HUES6 (cell line): ENCODE measurements around the gene KRT77.

ENCODE experiments used
- H3K27ac ChIP-seq: 2 replicates; pipeline ENCODE4 v1.7.0; 2013; ENCODE audit warnings: low read depth, mild to moderate bottlenecking, low read length, inconsistent platforms
- H3K27me3 ChIP-seq: 2 replicates; pipeline ENCODE4 v1.6.1; 2013; ENCODE audit warnings: low read length; ENCODE audit not compliant: control insufficient read depth, insufficient read depth
- H3K36me3 ChIP-seq: 2 replicates; pipeline ENCODE4 v1.6.1; 2013; ENCODE audit warnings: low read length; ENCODE audit not compliant: control insufficient read depth, insufficient read depth
- H3K4me1 ChIP-seq: 2 replicates; pipeline ENCODE4 v1.6.1; 2013; ENCODE audit warnings: low read length; ENCODE audit not compliant: control insufficient read depth, insufficient read depth
- H3K4me3 ChIP-seq: 2 replicates; pipeline ENCODE4 v1.5.1; 2013; ENCODE audit warnings: low read depth, low read length
- H3K9ac ChIP-seq: one replicate; pipeline ENCODE4 v1.6.1; 2013; ENCODE audit warnings: mild to moderate bottlenecking, low read length
- H3K9me3 ChIP-seq: 2 replicates; pipeline ENCODE4 v1.6.1; 2013; ENCODE audit warnings: low read depth, low read length; ENCODE audit not compliant: control insufficient read depth, insufficient read depth

The KRT77 gene

DNA sequence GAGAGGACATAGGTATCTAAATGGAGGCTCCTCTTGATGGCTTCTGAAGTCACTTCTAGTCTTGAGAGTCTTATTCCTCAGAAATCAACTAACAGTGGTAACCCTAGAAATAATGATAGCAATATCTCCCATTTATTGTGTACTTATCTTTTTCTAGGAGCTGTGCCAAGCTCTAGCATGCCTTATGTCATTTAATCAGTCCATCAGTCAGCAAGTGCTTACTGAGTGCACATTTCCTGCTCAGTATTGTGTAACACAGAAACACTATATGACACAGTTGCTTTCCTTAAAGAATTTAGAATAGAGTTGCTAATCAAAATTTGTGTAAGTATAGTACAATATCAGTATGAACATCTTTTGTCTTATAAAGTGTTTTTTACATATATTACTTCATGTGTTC is 37.3 kb upstream of the KRT77 start:
- no peak overlapping the region for H3K4me3 ChIP-seq
- peaks cover 41% of the 10 kb centered on the region for H3K27me3 ChIP-seq
- H3K9me3 ChIP-seq: no peaks in the 10 kb centered on the region
- no peak overlapping the region for H3K27ac ChIP-seq
- H3K4me1 ChIP-seq: no peaks in the 10 kb centered on the region
- no peak overlapping the region for H3K9ac ChIP-seq
- no peaks in the 10 kb centered on the region for H3K36me3 ChIP-seq

DNA sequence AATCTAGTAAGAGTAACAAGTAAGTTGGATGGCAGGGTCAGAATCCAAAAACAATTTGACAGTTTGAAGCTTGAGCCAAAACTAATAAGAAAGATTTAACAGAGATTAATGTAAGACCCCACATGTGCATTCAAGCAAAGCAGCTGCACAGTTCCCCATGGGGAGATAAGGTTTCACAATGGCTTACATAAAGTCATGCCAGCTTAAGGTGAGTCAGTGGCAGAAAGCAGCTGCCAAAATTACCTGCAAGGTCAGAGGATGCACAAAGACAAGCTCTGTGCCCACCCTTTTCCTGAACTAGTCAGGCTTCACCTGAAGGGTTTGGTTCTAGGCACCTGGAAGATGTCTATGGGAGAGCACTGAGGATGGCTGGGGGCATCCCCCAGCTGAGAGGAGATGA is 36.6 kb upstream of the KRT77 start:
- H3K4me3 ChIP-seq: no peak overlapping the region
- no peaks in the 10 kb centered on the region for H3K9me3 ChIP-seq
- H3K4me1 ChIP-seq: no peaks in the 10 kb centered on the region
- no peak overlapping the region for H3K9ac ChIP-seq
- H3K27ac ChIP-seq: no peak overlapping the region
- peaks cover 41% of the 10 kb centered on the region for H3K27me3 ChIP-seq
- no peaks in the 10 kb centered on the region for H3K36me3 ChIP-seq

DNA sequence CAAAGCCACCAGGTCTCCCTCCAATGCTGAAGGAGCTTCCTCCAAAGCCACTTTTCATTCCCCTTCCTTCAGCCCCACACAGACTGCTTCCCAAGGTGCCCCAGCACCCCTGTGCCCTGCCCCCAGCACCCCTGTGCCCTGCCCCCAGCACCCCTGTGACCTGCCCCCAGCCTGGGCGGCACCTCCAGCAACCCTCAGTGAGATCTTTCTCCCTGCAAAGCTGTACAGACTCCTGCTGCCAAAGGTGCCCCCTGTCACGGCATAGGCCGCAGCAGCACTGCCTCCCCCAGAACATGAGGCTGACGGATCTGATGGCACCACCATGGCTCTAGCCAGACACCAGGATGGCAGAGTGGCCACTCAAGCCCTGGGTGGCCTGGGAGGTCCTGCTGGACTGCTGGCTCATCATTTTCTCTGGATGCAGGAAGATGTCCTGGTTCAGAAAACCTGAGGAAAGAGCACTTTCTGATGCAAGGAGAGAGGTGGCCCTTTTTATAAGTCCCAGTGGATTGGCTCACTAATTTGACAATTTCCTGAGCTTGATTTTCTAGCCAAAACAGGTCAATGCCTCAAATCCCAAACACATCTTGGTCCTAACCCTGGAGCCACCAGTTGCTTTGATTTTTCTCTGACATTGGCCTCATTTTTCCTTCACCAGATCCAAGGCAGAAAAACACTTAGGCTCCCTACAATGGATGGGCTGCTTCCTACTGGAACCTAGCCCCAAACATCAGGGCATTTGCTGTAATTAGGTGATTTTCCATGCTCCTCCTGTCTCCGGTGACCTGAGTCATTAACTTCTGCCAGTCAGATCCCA is 32.7 kb upstream of the KRT77 start:
- H3K36me3 ChIP-seq: no peaks in the 10 kb centered on the region
- H3K27me3 ChIP-seq: peaks cover 61% of the 10 kb centered on the region
- no peak overlapping the region for H3K9ac ChIP-seq

DNA sequence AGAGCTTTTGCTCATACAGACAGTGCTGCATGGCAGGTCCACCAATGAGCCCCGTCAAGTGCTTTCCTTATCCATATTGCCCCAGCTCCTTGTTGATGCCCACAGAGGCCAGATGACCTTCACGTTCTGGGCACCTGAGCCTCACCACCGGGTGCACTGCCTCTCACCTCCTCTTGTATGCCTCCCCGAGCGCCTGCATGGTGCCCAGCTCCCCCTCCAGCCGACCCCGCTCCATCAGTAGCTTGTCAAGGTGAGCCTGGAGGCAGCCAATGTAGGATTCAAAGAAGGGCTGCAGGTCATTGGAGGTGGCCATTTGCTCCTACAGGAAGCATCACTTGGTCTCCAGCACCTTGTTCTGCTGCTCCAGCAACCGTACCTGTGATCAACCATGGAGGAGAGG is 31.8 kb upstream of the KRT77 start:
- Histone ChIP-seq H3K27me3 (peaks cover 65% of the 10 kb centered on the region), H3K27ac (no peak overlapping the region)

More for the DNA sequence above, 32.7 kb upstream of the KRT77 start:
- Histone ChIP-seq H3K27ac (no peak overlapping the region), H3K4me1 (no peaks in the 10 kb centered on the region), H3K9me3 (no peaks in the 10 kb centered on the region), H3K4me3 (no peak overlapping the region)

DNA sequence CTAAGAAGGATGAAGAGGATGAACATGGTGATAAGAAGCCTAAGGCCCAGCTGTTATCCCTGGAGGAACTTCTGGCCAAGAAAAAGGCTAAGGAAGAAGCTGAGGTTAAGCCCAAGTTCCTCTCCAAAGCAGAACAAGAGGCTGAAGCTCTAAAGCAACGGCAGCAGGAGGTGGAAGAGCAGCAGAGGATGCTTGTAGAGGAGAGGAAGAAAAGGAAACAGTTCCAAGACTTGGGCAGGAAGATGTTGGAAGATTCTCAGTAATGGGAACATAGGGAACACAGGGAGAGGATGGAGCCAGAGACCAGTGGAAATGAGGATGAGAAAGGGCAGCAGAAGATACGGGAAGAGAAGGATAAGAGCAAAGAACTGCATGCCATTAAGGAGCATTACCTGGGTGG is 27.5 kb upstream of the KRT77 start:
- no peaks in the 10 kb centered on the region for H3K9me3 ChIP-seq
- no peak overlapping the region for H3K4me3 ChIP-seq
- no peak overlapping the region for H3K9ac ChIP-seq
- no peaks in the 10 kb centered on the region for H3K4me1 ChIP-seq
- no peaks in the 10 kb centered on the region for H3K36me3 ChIP-seq
- no peak overlapping the region for H3K27ac ChIP-seq
- peaks cover 77% of the 10 kb centered on the region for H3K27me3 ChIP-seq

More for the DNA sequence above, 31.8 kb upstream of the KRT77 start:
- H3K9me3 ChIP-seq: no peaks in the 10 kb centered on the region
- H3K9ac ChIP-seq: no peak overlapping the region
- no peak overlapping the region for H3K4me3 ChIP-seq
- no peaks in the 10 kb centered on the region for H3K4me1 ChIP-seq
- H3K36me3 ChIP-seq: no peaks in the 10 kb centered on the region

DNA sequence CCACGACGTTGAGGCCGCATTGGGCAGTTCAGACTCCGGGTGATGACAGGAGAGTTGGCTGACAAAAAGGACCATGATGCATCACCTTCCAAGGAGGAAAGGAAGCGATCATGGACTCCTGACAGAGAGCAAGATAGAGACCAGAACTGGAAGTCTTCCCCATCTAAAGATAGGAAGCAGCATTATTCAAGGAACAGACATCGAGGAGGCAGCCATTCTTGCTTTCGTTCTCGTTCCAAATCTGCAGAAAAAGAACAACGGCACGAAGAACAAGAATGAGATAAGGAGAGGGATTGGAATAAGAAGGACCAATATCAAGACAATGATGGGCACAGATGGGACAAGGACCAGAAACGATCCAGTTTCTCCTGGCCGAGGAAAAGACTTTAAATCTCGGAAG is 27.1 kb upstream of the KRT77 start:
- no peaks in the 10 kb centered on the region for H3K9me3 ChIP-seq
- no peak overlapping the region for H3K9ac ChIP-seq
- H3K27me3 ChIP-seq: peaks cover 76% of the 10 kb centered on the region
- no peaks in the 10 kb centered on the region for H3K4me1 ChIP-seq
- no peaks in the 10 kb centered on the region for H3K36me3 ChIP-seq
- H3K4me3 ChIP-seq: no peak overlapping the region
- no peak overlapping the region for H3K27ac ChIP-seq

DNA sequence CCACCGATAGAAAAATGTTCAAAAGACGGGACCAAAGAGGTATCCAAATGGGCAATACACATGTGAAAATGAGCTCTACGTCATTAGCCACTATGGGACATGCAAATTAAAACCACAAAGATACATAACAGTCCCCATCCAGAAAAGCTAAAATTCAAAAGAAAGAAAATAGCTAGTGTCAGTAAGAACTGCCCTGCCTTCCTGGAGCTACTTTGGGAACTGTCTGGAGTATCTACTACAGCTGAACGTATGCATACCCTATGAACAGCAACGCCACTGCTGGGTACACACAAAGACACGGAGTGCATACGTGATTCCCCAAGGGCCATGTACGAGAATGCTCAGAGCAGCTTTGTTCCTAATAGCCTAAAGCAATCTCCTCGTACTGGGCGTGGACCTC is 25.8 kb upstream of the KRT77 start:
- Histone ChIP-seq H3K9ac (no peak overlapping the region), H3K27ac (no peak overlapping the region), H3K4me3 (no peak overlapping the region), H3K36me3 (no peaks in the 10 kb centered on the region), H3K9me3 (no peaks in the 10 kb centered on the region), H3K4me1 (no peaks in the 10 kb centered on the region), H3K27me3 (peaks cover 67% of the 10 kb centered on the region)

DNA sequence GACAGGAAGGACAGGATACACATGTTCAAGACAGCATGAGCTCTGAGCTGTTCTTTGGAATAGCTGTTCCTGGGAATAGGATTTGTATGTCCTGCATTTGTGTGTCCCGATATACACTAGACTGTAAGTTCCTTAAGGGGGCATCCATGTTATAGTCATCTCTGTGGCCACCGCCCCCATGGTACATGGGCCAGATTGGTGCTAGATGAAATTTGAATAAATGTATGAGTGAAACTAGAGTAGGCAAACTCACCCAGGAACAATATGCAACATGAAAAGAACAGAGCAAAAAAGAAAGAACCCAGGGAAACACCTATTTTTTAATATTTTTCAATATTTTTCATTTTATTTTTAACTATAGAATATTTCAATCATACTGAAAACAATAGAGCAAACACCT is 25.1 kb upstream of the KRT77 start:
- Histone ChIP-seq H3K27ac (no peak overlapping the region), H3K4me3 (no peak overlapping the region), H3K36me3 (no peaks in the 10 kb centered on the region), H3K9ac (no peak overlapping the region), H3K27me3 (peaks cover 60% of the 10 kb centered on the region), H3K4me1 (no peaks in the 10 kb centered on the region), H3K9me3 (no peaks in the 10 kb centered on the region)

DNA sequence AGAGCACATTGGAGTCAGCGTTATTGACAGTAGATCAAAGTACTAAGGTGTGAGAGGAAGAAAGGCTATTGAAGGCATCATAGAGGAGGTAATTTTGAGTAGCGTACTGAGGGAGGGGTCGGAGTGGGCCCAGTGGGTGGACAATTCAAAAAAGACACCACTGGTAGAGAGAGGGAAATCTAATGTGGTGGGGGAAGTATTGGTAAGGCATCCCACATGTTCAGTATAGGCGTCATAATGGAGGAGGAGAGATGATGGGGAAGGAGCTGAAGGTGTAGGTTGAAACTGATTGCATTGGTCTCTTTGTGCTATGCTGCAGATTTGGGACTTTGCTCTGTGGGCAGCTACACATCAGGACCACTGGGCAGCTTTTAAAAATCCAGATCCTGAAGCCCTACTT is 23.7 kb upstream of the KRT77 start:
- no peaks in the 10 kb centered on the region for H3K36me3 ChIP-seq
- no peak overlapping the region for H3K27ac ChIP-seq
- H3K4me3 ChIP-seq: no peak overlapping the region
- H3K27me3 ChIP-seq: peaks cover 52% of the 10 kb centered on the region
- no peaks in the 10 kb centered on the region for H3K4me1 ChIP-seq
- H3K9ac ChIP-seq: no peak overlapping the region
- no peaks in the 10 kb centered on the region for H3K9me3 ChIP-seq

DNA sequence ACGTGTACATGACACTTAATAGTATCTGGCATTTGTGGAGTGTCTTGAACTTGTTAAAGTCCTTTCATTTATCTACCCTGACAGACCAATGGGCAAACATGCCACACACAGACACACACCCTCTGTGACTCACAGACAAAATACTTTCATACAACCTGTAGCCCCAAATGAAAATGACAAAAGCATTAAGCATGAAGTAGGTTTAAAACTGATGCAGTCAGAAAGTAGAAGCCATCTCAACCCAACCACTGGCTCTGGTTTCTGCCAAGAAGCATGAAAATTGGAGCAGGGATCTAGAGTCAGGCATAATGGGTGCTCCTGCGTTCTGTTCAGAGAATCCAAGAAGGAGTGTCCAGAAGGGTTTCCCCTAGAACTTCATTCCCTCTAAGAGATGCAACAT is 23.1 kb upstream of the KRT77 start:
- no peaks in the 10 kb centered on the region for H3K4me1 ChIP-seq
- no peak overlapping the region for H3K9ac ChIP-seq
- no peak overlapping the region for H3K4me3 ChIP-seq
- no peaks in the 10 kb centered on the region for H3K36me3 ChIP-seq
- H3K27me3 ChIP-seq: peaks cover 47% of the 10 kb centered on the region
- no peaks in the 10 kb centered on the region for H3K9me3 ChIP-seq
- no peak overlapping the region for H3K27ac ChIP-seq

DNA sequence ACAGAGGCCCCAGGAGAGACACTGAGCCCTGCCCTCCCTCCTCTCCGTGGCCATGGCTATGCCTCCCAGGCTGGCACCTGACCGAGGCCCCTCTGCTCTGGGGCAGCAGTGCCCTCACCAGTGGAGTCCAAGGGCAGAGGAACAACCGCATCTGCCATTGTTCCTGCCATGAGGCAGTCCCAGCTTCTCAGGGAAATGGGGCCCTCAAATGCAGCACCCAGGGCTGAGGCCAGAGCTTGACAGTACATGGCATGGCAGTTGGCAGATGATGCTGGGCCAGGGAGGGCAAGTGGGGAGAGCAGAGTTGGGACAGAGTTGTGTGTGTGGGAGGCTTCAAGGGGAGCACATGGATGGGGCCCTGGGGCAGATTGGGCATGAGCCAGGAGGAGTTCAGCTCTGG is 21.1 kb upstream of the KRT77 start:
- H3K9ac ChIP-seq: no peak overlapping the region
- H3K27me3 ChIP-seq: peaks cover 32% of the 10 kb centered on the region; the same call in 1 of the 2 replicates
- no peaks in the 10 kb centered on the region for H3K36me3 ChIP-seq
- no peaks in the 10 kb centered on the region for H3K4me1 ChIP-seq
- H3K27ac ChIP-seq: no peak overlapping the region
- H3K9me3 ChIP-seq: no peaks in the 10 kb centered on the region
- no peak overlapping the region for H3K4me3 ChIP-seq
